ENCODE measurements around the gene KREMEN1.

DNA sequence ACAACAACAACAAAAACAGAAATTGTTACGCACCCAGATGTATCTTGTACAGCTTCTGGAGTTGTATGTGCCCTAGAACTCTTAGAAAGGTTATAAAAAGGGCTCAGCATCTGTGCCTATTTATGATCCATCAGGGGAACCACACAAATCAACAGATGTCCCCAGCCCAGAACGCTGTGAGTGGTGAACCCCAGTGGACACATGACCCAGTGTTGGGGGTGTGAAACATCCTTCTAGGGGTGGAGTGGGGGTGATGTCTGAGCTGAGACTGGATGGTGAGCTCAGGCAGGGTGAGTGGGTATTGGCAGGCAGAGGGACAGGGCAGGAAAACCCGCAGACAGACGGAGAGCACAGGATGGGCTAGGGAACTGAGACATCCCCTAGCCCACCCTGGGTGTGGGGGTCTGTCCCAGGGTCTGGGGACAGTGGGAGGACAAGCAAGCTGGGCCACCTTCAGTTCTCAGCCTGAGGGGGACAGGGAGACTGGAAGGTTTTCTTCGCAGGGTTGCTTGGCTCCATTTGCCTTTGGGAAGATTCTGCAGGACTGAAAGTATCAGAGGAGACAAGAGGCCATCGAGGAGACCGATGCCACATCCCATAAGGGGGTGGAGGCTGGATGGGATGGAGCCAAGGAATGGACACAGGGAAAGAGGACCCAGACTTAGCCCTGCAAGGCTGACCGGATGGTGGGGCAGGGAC lies 127.0 kb downstream of the KREMEN1 start:
- TF ChIP-seq POLR2AphosphoS5 (IDR thresholded peaks at IDR 0.05; ENCODE audit: low read depth, low read length) (no peak), JUND (IDR thresholded peaks at IDR 0.05) (no peak), CTCF (IDR thresholded peaks at IDR 0.05) (no peak), FOXM1 (IDR thresholded peaks at IDR 0.05; ENCODE audit: low read depth) (no peak), GATA2 (CRISPR knock-in tag; IDR thresholded peaks at IDR 0.05) (no peak)
